Mesenchymal stem cell (in vitro differentiated cells and primary cell): ENCODE results near the gene TMEM187.

Experiments
- DNase-seq: peaks from one replicate; pipeline ENCODE4 v3.0.0-alpha.2; 2013
- H2AFZ ChIP-seq: one replicate; pipeline ENCODE4 v1.6.1; 2013; ENCODE audit warnings: low read depth, mild to moderate bottlenecking, control low read depth, inconsistent platforms, low read length, moderate library complexity
- H2AK5ac ChIP-seq: 2 replicates; pipeline ENCODE4 v1.6.1; 2013; ENCODE audit warnings: low read length, moderate library complexity, mild to moderate bottlenecking, inconsistent platforms; ENCODE audit not compliant: severe bottlenecking
- H2BK120ac ChIP-seq: one replicate; pipeline ENCODE4 v1.6.1; 2013; ENCODE audit warnings: low read depth, mild to moderate bottlenecking, inconsistent platforms, low read length, moderate library complexity
- H2BK12ac ChIP-seq, 2 experiments: one replicate each; pipeline ENCODE4 v1.6.1; 2013; ENCODE audit warnings: inconsistent platforms in 2 of 2, low read length in 2 of 2, mild to moderate bottlenecking in 2 of 2, moderate library complexity in 2 of 2, control low read depth in 1 of 2
- H2BK15ac ChIP-seq: one replicate; pipeline ENCODE4 v1.6.1; 2013; ENCODE audit warnings: mild to moderate bottlenecking, low read depth, inconsistent platforms; ENCODE audit not compliant: poor library complexity, severe bottlenecking
- H2BK5ac ChIP-seq: 2 replicates; pipeline ENCODE4 v1.6.1; 2013; ENCODE audit warnings: low read depth, mild to moderate bottlenecking, low read length, control low read depth, inconsistent platforms; ENCODE audit not compliant: poor library complexity, severe bottlenecking
- H3K14ac ChIP-seq, 2 experiments: one replicate each; pipeline ENCODE4 v1.6.1; 2013; ENCODE audit warnings: inconsistent platforms in 2 of 2, low read length in 2 of 2, control low read depth in 1 of 2, mild to moderate bottlenecking in 1 of 2, moderate library complexity in 1 of 2
- H3K18ac ChIP-seq, 2 experiments: one replicate each; pipeline ENCODE4 v1.6.1; 2013; ENCODE audit warnings: inconsistent platforms in 2 of 2, low read length in 2 of 2, control low read depth in 1 of 2, low read depth in 1 of 2, mild to moderate bottlenecking in 1 of 2
- H3K23ac ChIP-seq, 2 experiments: one replicate each; pipeline ENCODE4 v1.6.1; 2013; ENCODE audit warnings: inconsistent platforms in 2 of 2, low read length in 2 of 2, mild to moderate bottlenecking in 2 of 2, moderate library complexity in 2 of 2, control low read depth in 1 of 2
- H3K27ac ChIP-seq: 2 replicates; pipeline ENCODE4 v1.5.1; 2013; ENCODE audit warnings: mild to moderate bottlenecking, moderate library complexity, low read length, control low read depth, inconsistent platforms; ENCODE audit not compliant: poor library complexity, severe bottlenecking
- H3K27me3 ChIP-seq, 2 experiments: 2 replicates each; pipeline versions ENCODE4 v1.6.1 to v1.7.0; 2013; ENCODE audit warnings: low read length in 2 of 2, mild to moderate bottlenecking in 2 of 2, moderate library complexity in 2 of 2, control low read depth in 1 of 2, inconsistent platforms in 1 of 2; ENCODE audit not compliant: control insufficient read depth in 1 of 2, insufficient read depth in 1 of 2
- H3K36me3 ChIP-seq, 2 experiments: 2 replicates each; pipeline versions ENCODE4 v1.6.1 to v1.7.0; 2013; ENCODE audit warnings: low read length in 2 of 2, control low read depth in 1 of 2, inconsistent platforms in 1 of 2, low read depth in 1 of 2, mild to moderate bottlenecking in 1 of 2; ENCODE audit not compliant: insufficient read depth in 2 of 2, control insufficient read depth in 1 of 2
- H3K4ac ChIP-seq, 2 experiments: one replicate each; pipeline ENCODE4 v1.6.1; 2013; ENCODE audit warnings: inconsistent platforms in 2 of 2, low read length in 2 of 2, mild to moderate bottlenecking in 2 of 2, moderate library complexity in 2 of 2, control low read depth in 1 of 2, low read depth in 1 of 2
- H3K4me1 ChIP-seq: 2 replicates; pipeline ENCODE4 v1.6.1; 2013; ENCODE audit warnings: low read depth, low read length, control low read depth; ENCODE audit not compliant: control insufficient read depth, insufficient read depth
- H3K4me2 ChIP-seq: 2 replicates; pipeline ENCODE4 v1.6.1; 2013; ENCODE audit warnings: low read length, mild to moderate bottlenecking, inconsistent platforms; ENCODE audit not compliant: poor library complexity, severe bottlenecking
- H3K4me3 ChIP-seq, 2 experiments: 2 replicates each; pipeline versions ENCODE4 v1.5.1 to v1.7.0; 2013; ENCODE audit warnings: low read length in 2 of 2, mild to moderate bottlenecking in 2 of 2, control low read depth in 1 of 2, low read depth in 1 of 2; ENCODE audit not compliant: insufficient read depth in 1 of 2
- H3K79me1 ChIP-seq: replicated peaks from 2 replicates; pipeline ENCODE4 v1.6.1; 2013; ENCODE audit warnings: mild to moderate bottlenecking, control low read depth, low read length, inconsistent platforms; ENCODE audit not compliant: poor library complexity, severe bottlenecking
- H3K9ac ChIP-seq: 2 replicates; pipeline ENCODE4 v1.7.0; 2013; ENCODE audit warnings: mild to moderate bottlenecking, low read length, moderate library complexity
- H3K9me3 ChIP-seq: 2 replicates; pipeline ENCODE4 v1.7.0; 2013; ENCODE audit warnings: mild to moderate bottlenecking, low read length; ENCODE audit not compliant: control insufficient read depth
- H4K8ac ChIP-seq: one replicate; pipeline ENCODE4 v1.6.1; 2013; ENCODE audit warnings: inconsistent platforms, mild to moderate bottlenecking, low read length, moderate library complexity
- H4K91ac ChIP-seq: one replicate; pipeline ENCODE4 v1.6.1; 2013; ENCODE audit warnings: mild to moderate bottlenecking, low read length, inconsistent platforms
- whole genome bisulfite sequencing: methylation state at CpG from one replicate; pipeline ENCODE4 v1.1.7; 2013; ENCODE audit warnings: mixed read lengths; 5-methylcytosine and 5-hydroxymethylcytosine counted together

The TMEM187 gene

GRCh38 chrX:153969904-153970356 lies 2.6 kb upstream of the TMEM187 start:
- Histone ChIP-seq H3K27me3 (no peaks in the 10 kb centered on the region), H3K23ac (no peak overlapping the region), H4K8ac (no peak overlapping the region), H3K14ac (no peak overlapping the region), H2BK15ac (no peak overlapping the region), H2BK12ac (no peak overlapping the region), H3K79me1 (no peaks in the 10 kb centered on the region), H2BK5ac (no peak overlapping the region), H2AK5ac (no peak overlapping the region), H2BK120ac (no peak overlapping the region), H3K36me3 (peaks cover 0 to 26% of the 10 kb centered on the region in 2 experiments), H3K4ac (peak overlapping the region in 1 of 2 experiments; percentile 16), H4K91ac (no peak overlapping the region), H3K18ac (peak overlapping the region in 1 of 2 experiments; percentile 76), H3K27ac (peak overlapping the region; percentile 82), H3K9me3 (no peaks in the 10 kb centered on the region), H3K4me3 (peak overlapping the region; percentile 87 to 99), H3K9ac (peak overlapping the region; percentile 87), H3K4me2 (peak overlapping the region; percentile 81), H3K4me1 (peaks cover 43% of the 10 kb centered on the region), H2AFZ (no peak overlapping the region)
- DNase-seq, result peak; percentile 53
- 0% methylated on average over 2 of the region's 26 CpGs for WGBS

GRCh38 chrX:153970357-153971123 lies 2.0 kb upstream of the TMEM187 start:
- peak; percentile 79 for DNase-seq
- Histone ChIP-seq H3K79me1 (no peaks in the 10 kb centered on the region), H3K23ac (no peak overlapping the region), H3K27me3 (no peaks in the 10 kb centered on the region), H3K36me3 (peaks cover 0 to 21% of the 10 kb centered on the region in 2 experiments), H2BK15ac (peak overlapping the region; percentile 69), H2BK120ac (peak overlapping the region; percentile 73), H4K91ac (peak overlapping the region; percentile 89), H3K9ac (peak overlapping the region; percentile 98), H2BK12ac (no peak overlapping the region), H3K9me3 (no peaks in the 10 kb centered on the region), H2AFZ (no peak overlapping the region), H3K4me2 (peak overlapping the region; percentile 81), H3K18ac (peak overlapping the region; percentile 76 to 94), H3K4me1 (peaks cover 41% of the 10 kb centered on the region), H3K4me3 (peak overlapping the region; percentile 87 to 99), H4K8ac (peak overlapping the region; percentile 64), H3K4ac (peak overlapping the region; percentile 22 to 100), H2BK5ac (peak overlapping the region; percentile 88), H2AK5ac (peak overlapping the region; percentile 78), H3K27ac (peak overlapping the region; percentile 92), H3K14ac (no peak overlapping the region)
- 0% methylated on average over 10 of the region's 49 CpGs for WGBS

- 2% methylated on average over 13 of the region's 34 CpGs for WGBS
- Histone ChIP-seq H4K91ac (peak overlapping the region; percentile 99), H2BK120ac (peak overlapping the region; percentile 71), H3K9me3 (no peaks in the 10 kb centered on the region), H3K27me3 (no peaks in the 10 kb centered on the region), H2AK5ac (no peak overlapping the region), H3K4me1 (peaks cover 37% of the 10 kb centered on the region), H2AFZ (no peak overlapping the region), H3K27ac (peak overlapping the region; percentile 99), H3K36me3 (peaks cover 0 to 21% of the 10 kb centered on the region in 2 experiments), H4K8ac (peak overlapping the region; percentile 94), H3K4me3 (peak overlapping the region; percentile 87 to 99), H3K23ac (peak overlapping the region in 1 of 2 experiments; percentile 52), H3K9ac (peak overlapping the region; percentile 98), H2BK15ac (peak overlapping the region; percentile 7), H2BK12ac (peak overlapping the region in 1 of 2 experiments; percentile 57), H2BK5ac (peak overlapping the region; percentile 92), H3K14ac (peak overlapping the region in 1 of 2 experiments; percentile 87), H3K4me2 (no peak overlapping the region), H3K79me1 (no peaks in the 10 kb centered on the region), H3K18ac (peak overlapping the region; percentile 73 to 94), H3K4ac (peak overlapping the region; percentile 97 to 100)
- DNase-seq, result peak; percentile 92
Observed at GRCh38 chrX:153971124-153971449, 1.5 kb upstream of the TMEM187 start.
